Neural crest cell (in vitro differentiated cells): ENCODE measurements around the gene FBXL17. TPM values are rescaled to one million over a fixed set of nuclear protein-coding genes. Genes with fewer than 3 reads are reported as not detected.
A peak's percentile ranks its signal among the peaks of the same experiment; 100 is the strongest.

Experiments
- DNase-seq: peaks from one replicate; pipeline ENCODE4 v3.0.0; 2021; ENCODE audit warnings: low read depth, mixed read lengths, low spot score
- H3K27ac Mint-ChIP-seq: one replicate; pipeline ENCODE4 v1.8.0; 2021; ENCODE audit warnings: mild to moderate bottlenecking, mixed read lengths; ENCODE audit not compliant: unreplicated experiment
- H3K27me3 Mint-ChIP-seq: 2 replicates; pipeline ENCODE4 v1.8.0; 2021; ENCODE audit warnings: low read depth, mild to moderate bottlenecking, mixed read lengths
- H3K36me3 Mint-ChIP-seq: 2 replicates; pipeline ENCODE4 v1.8.0; 2021; ENCODE audit warnings: low read depth, mild to moderate bottlenecking, mixed read lengths
- H3K4me1 Mint-ChIP-seq: 2 replicates; pipeline ENCODE4 v1.8.0; 2021; ENCODE audit warnings: mixed read lengths
- H3K4me3 Mint-ChIP-seq: one replicate; pipeline ENCODE4 v1.8.0; 2021; ENCODE audit warnings: mild to moderate bottlenecking, mixed read lengths
- H3K9me3 Mint-ChIP-seq: 2 replicates; pipeline ENCODE4 v1.8.0; 2021; ENCODE audit warnings: mixed read lengths
- CTCF ChIP-seq: fragments of 200-600 bp; sonication (generic); conservative IDR thresholded peaks from 2 replicates; pipeline ENCODE4 v1.5.0; 2021; ENCODE audit warnings: antibody characterized with exemption, mild to moderate bottlenecking
- total RNA-seq: library from RNA; stranded (reverse); gene quantifications from 2 replicates; pipeline ENCODE4 v1.2.1, GENCODE V29; 2021

FBXL17 gene
- total RNA-seq, 1 donor from 2014 or later, result 17.8 TPM

GRCh38 chr5:107814183-107814827 is 567.6 kb downstream of the FBXL17 start:
- H3K4me3 Mint-ChIP-seq, result no peak overlapping the region
- no peaks in the 10 kb centered on the region for H3K36me3 Mint-ChIP-seq
- TF ChIP-seq CTCF, result no peak
- DNase-seq, result no peak
- H3K27ac Mint-ChIP-seq, result peak overlapping the region; percentile 86
- H3K27me3 Mint-ChIP-seq, result peaks cover 2% of the 10 kb centered on the region
- peaks cover 3% of the 10 kb centered on the region for H3K9me3 Mint-ChIP-seq
- no peaks in the 10 kb centered on the region for H3K4me1 Mint-ChIP-seq

- peaks cover 2% of the 10 kb centered on the region for H3K27me3 Mint-ChIP-seq
- TF ChIP-seq CTCF, result no peak
- no peak overlapping the region for H3K4me3 Mint-ChIP-seq
- no peaks in the 10 kb centered on the region for H3K4me1 Mint-ChIP-seq
- H3K9me3 Mint-ChIP-seq, result no peaks in the 10 kb centered on the region
- DNase-seq, result no peak
- H3K27ac Mint-ChIP-seq, result no peak overlapping the region
- H3K36me3 Mint-ChIP-seq, result no peaks in the 10 kb centered on the region
Measured at GRCh38 chr5:107813559-107813958, 568.3 kb downstream of the FBXL17 start.

- Mint-ChIP-seq H3K9me3 (no peaks in the 10 kb centered on the region), H3K36me3 (no peaks in the 10 kb centered on the region), H3K4me1 (no peaks in the 10 kb centered on the region), H3K4me3 (no peak overlapping the region), H3K27ac (peak overlapping the region; percentile 85), H3K27me3 (peaks cover 2% of the 10 kb centered on the region)
- no peak for TF ChIP-seq CTCF
- no peak for DNase-seq
Measured at GRCh38 chr5:107812570-107813141, 569.2 kb downstream of the FBXL17 start.

GRCh38 chr5:107809201-107810034 is 572.5 kb downstream of the FBXL17 start:
- no peak overlapping the region for H3K27ac Mint-ChIP-seq
- H3K27me3 Mint-ChIP-seq, result peaks cover 2% of the 10 kb centered on the region
- no peak for DNase-seq
- TF ChIP-seq CTCF, result no peak
- H3K36me3 Mint-ChIP-seq, result no peaks in the 10 kb centered on the region
- no peak overlapping the region for H3K4me3 Mint-ChIP-seq
- H3K9me3 Mint-ChIP-seq, result no peaks in the 10 kb centered on the region
- H3K4me1 Mint-ChIP-seq, result peaks cover 1% of the 10 kb centered on the region
